ENCODE data around the gene CAMK2D.

CAMK2D gene

GRCh38 chr4:113750296-113750695 is 11.2 kb downstream of the CAMK2D start:
- Histone ChIP-seq H3K36me3 (ENCODE audit: control insufficient read depth, insufficient read depth, low read length) (no peaks in the 10 kb centered on the region), H3K9me3 (ENCODE audit: control insufficient read depth, insufficient read depth, low read length) (no peaks in the 10 kb centered on the region)

GRCh38 chr4:113749178-113749577 is 12.4 kb downstream of the CAMK2D start:
- H3K9ac ChIP-seq (ENCODE audit: low read depth, low read length), result no peak overlapping the region
- no peaks in the 10 kb centered on the region for H3K9me3 ChIP-seq (ENCODE audit: control insufficient read depth, insufficient read depth, low read length)
- no peaks in the 10 kb centered on the region for H3K27me3 ChIP-seq (ENCODE audit: control insufficient read depth, insufficient read depth, low read length)
- no peaks in the 10 kb centered on the region for H3K36me3 ChIP-seq (ENCODE audit: control insufficient read depth, insufficient read depth, low read length)
- H3K4me1 ChIP-seq (ENCODE audit: control insufficient read depth, insufficient read depth, low read length), result peaks cover 6% of the 10 kb centered on the region; the same call in 1 of the 2 replicates
- no peak overlapping the region for H3K27ac ChIP-seq (ENCODE audit: low read depth, low read length)
- no peak overlapping the region for H3K4me3 ChIP-seq (ENCODE audit: low read depth, low read length)

More at GRCh38 chr4:113750296-113750695, 11.2 kb downstream of the CAMK2D start:
- H3K4me1 ChIP-seq (ENCODE audit: control insufficient read depth, insufficient read depth, low read length), result peaks cover 6% of the 10 kb centered on the region; the same call in 1 of the 2 replicates
- H3K4me3 ChIP-seq (ENCODE audit: low read depth, low read length), result no peak overlapping the region
- H3K27ac ChIP-seq (ENCODE audit: low read depth, low read length), result no peak overlapping the region
- no peaks in the 10 kb centered on the region for H3K27me3 ChIP-seq (ENCODE audit: control insufficient read depth, insufficient read depth, low read length)
- no peak overlapping the region for H3K9ac ChIP-seq (ENCODE audit: low read depth, low read length)

- no peaks in the 10 kb centered on the region for H3K9me3 ChIP-seq (ENCODE audit: control insufficient read depth, insufficient read depth, low read length)
- no peak overlapping the region for H3K4me3 ChIP-seq (ENCODE audit: low read depth, low read length)
- H3K27me3 ChIP-seq (ENCODE audit: control insufficient read depth, insufficient read depth, low read length), result no peaks in the 10 kb centered on the region
- no peak overlapping the region for H3K9ac ChIP-seq (ENCODE audit: low read depth, low read length)
- H3K4me1 ChIP-seq (ENCODE audit: control insufficient read depth, insufficient read depth, low read length), result no peaks in the 10 kb centered on the region; the same call in 1 of the 2 replicates
- no peaks in the 10 kb centered on the region for H3K36me3 ChIP-seq (ENCODE audit: control insufficient read depth, insufficient read depth, low read length)
- H3K27ac ChIP-seq (ENCODE audit: low read depth, low read length), result peak overlapping the region; percentile 51
Measured at GRCh38 chr4:113747949-113748348, 13.6 kb downstream of the CAMK2D start.

- Histone ChIP-seq H3K9ac (ENCODE audit: low read depth, low read length) (no peak overlapping the region), H3K4me1 (ENCODE audit: control insufficient read depth, insufficient read depth, low read length) (no peaks in the 10 kb centered on the region), H3K27ac (ENCODE audit: low read depth, low read length) (no peak overlapping the region), H3K4me3 (ENCODE audit: low read depth, low read length) (no peak overlapping the region), H3K9me3 (ENCODE audit: control insufficient read depth, insufficient read depth, low read length) (no peaks in the 10 kb centered on the region), H3K36me3 (ENCODE audit: control insufficient read depth, insufficient read depth, low read length) (no peaks in the 10 kb centered on the region), H3K27me3 (ENCODE audit: control insufficient read depth, insufficient read depth, low read length) (no peaks in the 10 kb centered on the region)
Measured at GRCh38 chr4:113745711-113746110, 15.8 kb downstream of the CAMK2D start.

- Histone ChIP-seq H3K4me3 (ENCODE audit: low read depth, low read length) (no peak overlapping the region), H3K27ac (ENCODE audit: low read depth, low read length) (no peak overlapping the region), H3K27me3 (ENCODE audit: control insufficient read depth, insufficient read depth, low read length) (no peaks in the 10 kb centered on the region), H3K4me1 (ENCODE audit: control insufficient read depth, insufficient read depth, low read length) (no peaks in the 10 kb centered on the region), H3K9ac (ENCODE audit: low read depth, low read length) (no peak overlapping the region), H3K36me3 (ENCODE audit: control insufficient read depth, insufficient read depth, low read length) (no peaks in the 10 kb centered on the region), H3K9me3 (ENCODE audit: control insufficient read depth, insufficient read depth, low read length) (no peaks in the 10 kb centered on the region)
Measured at GRCh38 chr4:113744667-113745240, 16.8 kb downstream of the CAMK2D start.

- Histone ChIP-seq H3K4me3 (ENCODE audit: low read depth, low read length) (no peak overlapping the region), H3K9me3 (ENCODE audit: control insufficient read depth, insufficient read depth, low read length) (no peaks in the 10 kb centered on the region), H3K27ac (ENCODE audit: low read depth, low read length) (no peak overlapping the region), H3K4me1 (ENCODE audit: control insufficient read depth, insufficient read depth, low read length) (peaks cover 10% of the 10 kb centered on the region), H3K36me3 (ENCODE audit: control insufficient read depth, insufficient read depth, low read length) (no peaks in the 10 kb centered on the region), H3K9ac (ENCODE audit: low read depth, low read length) (no peak overlapping the region), H3K27me3 (ENCODE audit: control insufficient read depth, insufficient read depth, low read length) (no peaks in the 10 kb centered on the region)
Measured at GRCh38 chr4:113743690-113744089, 17.8 kb downstream of the CAMK2D start.

- peaks cover 20% of the 10 kb centered on the region for H3K4me1 ChIP-seq (ENCODE audit: control insufficient read depth, insufficient read depth, low read length)
- H3K9ac ChIP-seq (ENCODE audit: low read depth, low read length), result no peak overlapping the region
- no peaks in the 10 kb centered on the region for H3K9me3 ChIP-seq (ENCODE audit: control insufficient read depth, insufficient read depth, low read length)
- H3K27me3 ChIP-seq (ENCODE audit: control insufficient read depth, insufficient read depth, low read length), result no peaks in the 10 kb centered on the region
- no peaks in the 10 kb centered on the region for H3K36me3 ChIP-seq (ENCODE audit: control insufficient read depth, insufficient read depth, low read length)
- H3K4me3 ChIP-seq (ENCODE audit: low read depth, low read length), result no peak overlapping the region
- H3K27ac ChIP-seq (ENCODE audit: low read depth, low read length), result no peak overlapping the region
Measured at GRCh38 chr4:113742643-113743042, 18.9 kb downstream of the CAMK2D start.

- Histone ChIP-seq H3K4me3 (ENCODE audit: low read depth, low read length) (no peak overlapping the region), H3K27me3 (ENCODE audit: control insufficient read depth, insufficient read depth, low read length) (no peaks in the 10 kb centered on the region), H3K9me3 (ENCODE audit: control insufficient read depth, insufficient read depth, low read length) (no peaks in the 10 kb centered on the region), H3K27ac (ENCODE audit: low read depth, low read length) (no peak overlapping the region), H3K9ac (ENCODE audit: low read depth, low read length) (no peak overlapping the region), H3K36me3 (ENCODE audit: control insufficient read depth, insufficient read depth, low read length) (no peaks in the 10 kb centered on the region), H3K4me1 (ENCODE audit: control insufficient read depth, insufficient read depth, low read length) (peaks cover 22% of the 10 kb centered on the region)
Measured at GRCh38 chr4:113741956-113742355, 19.6 kb downstream of the CAMK2D start.

GRCh38 chr4:113740857-113741379 is 20.6 kb downstream of the CAMK2D start:
- Histone ChIP-seq H3K27ac (ENCODE audit: low read depth, low read length) (no peak overlapping the region), H3K9ac (ENCODE audit: low read depth, low read length) (no peak overlapping the region)

GRCh38 chr4:113739197-113739596 is 22.3 kb downstream of the CAMK2D start:
- Histone ChIP-seq H3K36me3 (ENCODE audit: control insufficient read depth, insufficient read depth, low read length) (no peaks in the 10 kb centered on the region), H3K27me3 (ENCODE audit: control insufficient read depth, insufficient read depth, low read length) (no peaks in the 10 kb centered on the region)

More at GRCh38 chr4:113740857-113741379, 20.6 kb downstream of the CAMK2D start:
- Histone ChIP-seq H3K4me3 (ENCODE audit: low read depth, low read length) (no peak overlapping the region), H3K27me3 (ENCODE audit: control insufficient read depth, insufficient read depth, low read length) (no peaks in the 10 kb centered on the region), H3K9me3 (ENCODE audit: control insufficient read depth, insufficient read depth, low read length) (no peaks in the 10 kb centered on the region), H3K36me3 (ENCODE audit: control insufficient read depth, insufficient read depth, low read length) (no peaks in the 10 kb centered on the region), H3K4me1 (ENCODE audit: control insufficient read depth, insufficient read depth, low read length) (peaks cover 22% of the 10 kb centered on the region)

GRCh38 chr4:113738251-113738650 is 23.3 kb downstream of the CAMK2D start:
- Histone ChIP-seq H3K9ac (ENCODE audit: low read depth, low read length) (no peak overlapping the region), H3K4me3 (ENCODE audit: low read depth, low read length) (no peak overlapping the region), H3K27ac (ENCODE audit: low read depth, low read length) (no peak overlapping the region), H3K36me3 (ENCODE audit: control insufficient read depth, insufficient read depth, low read length) (no peaks in the 10 kb centered on the region), H3K27me3 (ENCODE audit: control insufficient read depth, insufficient read depth, low read length) (no peaks in the 10 kb centered on the region), H3K9me3 (ENCODE audit: control insufficient read depth, insufficient read depth, low read length) (no peaks in the 10 kb centered on the region), H3K4me1 (ENCODE audit: control insufficient read depth, insufficient read depth, low read length) (peaks cover 22% of the 10 kb centered on the region)

More at GRCh38 chr4:113739197-113739596, 22.3 kb downstream of the CAMK2D start:
- Histone ChIP-seq H3K4me3 (ENCODE audit: low read depth, low read length) (no peak overlapping the region), H3K9me3 (ENCODE audit: control insufficient read depth, insufficient read depth, low read length) (no peaks in the 10 kb centered on the region), H3K4me1 (ENCODE audit: control insufficient read depth, insufficient read depth, low read length) (peaks cover 22% of the 10 kb centered on the region), H3K27ac (ENCODE audit: low read depth, low read length) (peak overlapping the region; percentile 21), H3K9ac (ENCODE audit: low read depth, low read length) (no peak overlapping the region)
